ENCODE data around the gene ZNF487.
"Not testable (repeated sequence)": the region's sequence is repeated elsewhere in the genome, so short reads cannot be mapped to it uniquely, and the experiment has no call there.

ZNF487 gene

GRCh38 chr10:43436291-43437140 lies at the start of gene ZNF487:
ZNF487 (plus strand) TSS chr10:43437111; CDS start chr10:43475814, 38,703 bp downstream.
- DNase-seq = peak; percentile 71 to 93 (median 91)

DNA sequence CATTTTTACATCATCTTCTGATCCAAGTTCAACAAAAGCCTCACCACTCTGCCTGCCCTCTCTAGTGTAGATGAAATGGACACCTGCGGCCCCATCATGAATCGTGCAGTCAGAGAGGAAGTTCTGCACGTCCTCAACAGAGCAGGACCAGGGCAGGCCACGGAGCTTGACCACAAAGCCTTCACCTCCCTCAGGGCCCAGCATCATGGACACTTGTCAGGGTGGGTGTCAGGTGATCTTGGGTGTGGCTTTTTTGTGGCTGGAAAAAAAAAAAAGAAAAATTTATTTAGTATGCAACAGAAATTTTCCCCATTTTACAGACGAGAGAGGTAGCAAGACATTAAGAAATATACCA lies 49.3 kb upstream of the ZNF487 start:
- DNase-seq = no peak

DNA sequence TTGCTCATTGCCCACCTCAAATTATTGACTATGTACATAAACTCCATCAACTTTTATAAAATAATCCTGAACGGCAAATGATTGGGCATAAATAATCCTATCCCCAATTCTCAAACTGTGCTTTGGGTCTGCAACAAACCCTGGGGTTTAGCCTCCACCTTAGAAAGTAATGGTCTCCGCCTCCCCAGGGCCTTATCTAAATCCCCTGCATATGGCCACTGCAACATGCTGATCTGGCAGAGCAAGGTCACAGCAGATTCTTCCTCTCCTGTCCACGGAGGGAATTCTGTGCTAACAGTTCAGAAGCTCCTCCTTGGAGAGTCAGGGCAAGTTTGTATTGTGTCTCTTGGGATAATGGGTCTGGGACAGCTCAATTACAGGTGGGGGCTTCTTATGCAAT lies 47.0 kb upstream of the ZNF487 start:
- no peak for DNase-seq

- no peak for DNase-seq
Measured at GRCh38 chr10:43390333-43390732, 46.6 kb upstream of the ZNF487 start.

DNA sequence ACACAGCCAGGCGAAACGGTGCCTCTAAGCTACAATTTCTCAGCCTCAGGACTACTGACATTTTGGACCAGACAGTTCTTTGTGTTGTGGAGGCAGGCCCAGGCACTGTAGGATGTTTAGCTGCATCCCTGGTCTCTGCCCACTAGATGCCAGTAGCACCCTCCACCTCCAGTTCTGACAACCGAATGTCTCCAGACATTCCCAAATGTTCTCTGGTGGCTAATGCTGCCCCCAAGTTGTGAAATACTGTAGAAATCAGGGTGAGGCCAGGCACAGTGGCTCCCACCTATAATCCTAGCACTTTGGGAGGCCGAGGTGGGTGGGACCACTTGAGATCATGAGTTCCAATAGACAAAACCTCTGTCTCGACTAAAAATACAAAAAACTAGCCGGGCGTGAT lies 46.2 kb upstream of the ZNF487 start:
- peak in 1 of 3 experiments; percentile 7 for DNase-seq

GRCh38 chr10:43391496-43391895 lies 45.4 kb upstream of the ZNF487 start:
- no peak for DNase-seq

DNA sequence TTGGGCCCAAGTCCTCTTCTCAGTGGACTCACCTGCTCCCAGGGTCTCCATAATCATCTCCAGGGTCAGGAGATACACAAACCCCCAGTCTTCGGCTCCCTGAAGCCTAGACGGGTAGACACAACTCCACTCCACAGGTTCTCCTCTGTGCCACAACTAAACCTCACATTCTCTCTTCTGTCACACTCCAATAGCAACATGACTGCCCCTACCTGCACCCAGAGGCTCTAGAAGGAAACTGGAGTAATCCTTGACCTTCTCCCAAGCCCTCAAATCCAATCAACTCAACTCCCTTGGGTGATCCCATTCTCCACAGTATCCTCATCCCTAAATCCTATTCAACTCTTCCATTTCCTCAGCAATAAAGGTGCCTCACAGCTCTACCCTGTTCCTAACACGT lies 44.2 kb upstream of the ZNF487 start:
- DNase-seq = no peak

DNA sequence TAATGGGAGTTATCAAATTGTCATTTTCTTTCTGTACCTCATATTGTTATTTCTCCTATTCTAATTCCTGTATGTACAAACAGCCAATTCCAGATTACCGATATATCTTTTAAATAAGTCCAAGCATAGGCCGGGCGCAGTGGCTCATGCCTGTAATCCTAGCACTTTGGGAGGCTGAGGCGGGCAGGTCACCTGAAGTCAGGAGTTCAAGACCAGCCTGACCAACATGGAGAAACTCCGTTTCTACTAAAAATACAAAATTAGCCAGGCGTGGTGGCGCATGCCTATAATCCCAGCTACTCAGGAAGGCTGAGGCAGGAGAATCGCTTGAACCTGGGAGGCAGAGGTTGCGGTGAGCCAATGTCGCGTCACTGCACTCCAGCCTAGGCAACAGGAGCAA lies 43.7 kb upstream of the ZNF487 start:
- not testable (repeated sequence) for DNase-seq

GRCh38 chr10:43393606-43394360 lies 43.1 kb upstream of the ZNF487 start:
- no peak for DNase-seq

GRCh38 chr10:43394868-43395267 lies 42.0 kb upstream of the ZNF487 start:
- DNase-seq = no peak

- DNase-seq = peak in 2 of 3 experiments; percentile 55 to 71
Measured at GRCh38 chr10:43395571-43396060, 41.3 kb upstream of the ZNF487 start.

- DNase-seq = peak; percentile 42 to 86 (median 70)
Measured at GRCh38 chr10:43396061-43396927, 40.6 kb upstream of the ZNF487 start.

DNA sequence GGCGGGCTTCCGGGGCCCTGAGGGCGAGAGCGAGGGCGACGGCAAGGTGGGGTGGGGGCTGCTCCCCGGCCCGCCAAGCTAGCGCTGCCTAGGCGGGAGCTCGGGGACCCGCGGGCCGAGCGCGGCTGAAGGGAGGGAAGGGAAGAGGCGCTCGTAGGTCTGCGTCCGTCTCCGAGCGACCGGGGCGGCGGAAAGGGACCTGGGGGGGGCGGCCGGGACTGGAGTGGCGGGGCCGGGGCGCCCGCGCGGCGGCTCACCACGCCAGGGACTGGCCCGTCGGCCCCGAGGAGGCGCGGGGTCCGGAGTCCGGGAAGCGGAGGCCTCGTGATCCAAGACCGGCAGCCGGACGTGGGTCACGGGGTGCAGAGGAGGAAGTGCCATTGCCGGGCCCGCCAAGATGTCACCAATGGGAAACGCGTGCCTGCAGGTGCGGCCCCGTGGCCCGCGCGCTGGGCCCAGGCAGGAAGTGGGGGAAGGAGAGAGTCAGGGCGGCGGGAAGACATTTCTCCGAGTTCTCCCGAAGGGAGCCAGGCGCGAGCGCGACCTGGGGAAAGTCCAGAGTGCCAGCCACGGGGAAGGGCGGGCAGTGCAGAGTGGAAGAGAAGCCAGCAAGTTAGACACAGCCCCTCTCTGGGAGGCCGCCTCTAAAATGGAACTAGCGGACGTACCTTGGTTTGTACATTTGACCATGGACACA lies 39.8 kb upstream of the ZNF487 start:
- DNase-seq = peak; percentile 35 to 91 (median 88)

DNA sequence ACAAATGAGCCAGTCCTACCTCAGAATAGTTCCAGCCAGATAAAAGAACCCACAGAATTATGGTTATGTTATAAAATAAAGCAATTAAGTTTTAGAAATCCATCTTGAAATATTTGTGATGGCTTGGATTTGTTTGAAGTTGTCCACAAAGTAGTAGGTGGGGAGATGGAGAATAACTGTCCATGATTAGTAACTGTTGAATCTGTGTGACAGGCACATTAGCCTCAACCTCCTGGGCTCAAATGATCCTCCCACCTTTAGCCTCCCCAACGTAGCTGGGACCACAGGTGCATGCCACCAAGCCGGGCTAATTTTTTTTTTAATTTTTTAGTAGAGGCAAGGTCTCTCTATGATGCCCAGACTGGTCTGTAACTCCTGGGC lies 38.0 kb upstream of the ZNF487 start:
- no peak for DNase-seq

DNA sequence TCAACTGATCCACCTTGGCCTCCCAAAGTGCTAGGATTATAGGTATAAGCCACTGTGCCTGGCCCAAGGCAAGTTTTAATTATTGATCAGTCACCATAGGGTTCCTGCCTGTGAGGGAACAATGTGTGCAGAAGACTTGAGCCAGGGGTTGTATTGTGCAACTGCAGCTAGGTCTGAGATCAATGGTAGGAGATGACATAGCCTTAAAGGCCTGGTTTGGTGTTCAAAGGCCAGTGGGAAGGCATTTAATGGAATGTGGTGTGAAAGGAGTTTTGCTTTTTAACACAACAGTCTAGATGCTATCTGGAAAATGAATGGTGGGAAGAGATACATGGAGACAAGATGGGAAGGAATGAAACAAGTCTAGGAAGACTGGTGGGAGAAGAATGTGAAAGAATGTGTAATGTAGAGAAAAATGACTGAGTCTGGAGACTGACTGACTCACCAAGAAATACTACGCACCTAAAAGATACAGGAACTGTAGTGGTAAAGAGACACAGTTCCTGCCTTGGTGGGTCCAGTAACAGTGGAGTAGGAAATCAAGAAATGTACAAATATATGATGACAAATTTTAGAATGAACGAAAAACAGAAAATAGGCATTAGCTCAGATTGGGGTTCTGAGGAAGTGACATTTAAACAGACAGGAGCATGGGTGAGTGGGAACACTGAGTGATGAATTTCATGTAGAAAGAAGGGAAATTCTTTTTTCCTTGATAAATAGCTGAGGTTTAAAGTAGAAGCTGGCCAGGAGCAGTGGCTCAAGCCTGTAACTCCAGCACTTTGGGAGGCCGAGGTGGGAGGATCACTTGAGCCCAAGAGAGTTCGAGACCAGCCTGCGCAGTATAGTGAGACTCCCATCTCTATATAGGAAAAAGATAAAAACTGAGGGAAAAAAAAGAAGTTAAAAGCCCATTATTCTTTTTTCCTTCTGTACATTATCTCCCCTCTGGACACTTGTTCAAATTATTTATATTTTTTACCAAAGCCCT lies 37.3 kb upstream of the ZNF487 start:
- no peak for DNase-seq

DNA sequence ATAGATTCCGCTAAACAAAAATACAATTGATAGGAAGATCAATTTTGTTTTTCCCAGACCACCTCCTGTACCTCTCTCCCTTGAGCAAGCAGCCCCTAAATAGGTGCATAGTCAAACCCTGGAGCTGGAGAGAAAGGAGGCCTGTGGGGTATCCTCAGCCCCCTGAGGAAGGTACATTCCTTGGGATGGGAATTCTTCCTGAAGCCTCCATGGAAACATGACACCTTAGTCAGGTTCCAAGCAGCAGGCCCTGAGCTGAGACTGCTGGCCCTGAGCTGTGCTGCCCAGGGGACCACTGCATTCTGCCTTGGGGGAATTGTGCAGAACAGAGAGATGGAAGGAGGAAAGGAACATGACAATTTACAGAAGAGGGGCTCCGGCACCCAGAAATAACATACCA lies 35.3 kb upstream of the ZNF487 start:
- DNase-seq = no peak

DNA sequence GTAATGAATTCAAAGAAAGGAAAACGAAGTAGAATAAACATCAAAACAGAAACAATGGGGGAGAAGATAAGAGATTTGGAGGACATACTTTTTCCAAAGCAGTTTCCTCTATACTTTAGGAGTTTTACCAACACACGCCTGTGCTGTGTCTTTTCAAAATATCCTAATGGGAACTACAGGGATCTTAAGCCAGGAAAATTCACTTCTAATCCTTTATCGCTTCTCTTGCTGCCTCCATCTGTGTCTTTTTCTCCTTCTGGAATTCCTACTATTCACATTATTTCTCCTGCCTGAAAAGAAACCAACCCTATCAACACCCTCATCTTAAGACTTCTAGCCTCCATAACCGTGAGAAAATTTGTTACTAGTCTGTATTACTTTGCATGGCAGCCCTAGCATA lies 34.7 kb upstream of the ZNF487 start:
- DNase-seq = no peak

GRCh38 chr10:43402880-43403452 lies 33.9 kb upstream of the ZNF487 start:
- no peak for DNase-seq

GRCh38 chr10:43403911-43404703 lies 32.8 kb upstream of the ZNF487 start:
- DNase-seq = no peak

GRCh38 chr10:43404704-43405084 lies 32.2 kb upstream of the ZNF487 start:
- DNase-seq = no peak
